Mammary epithelial cell (primary cell): ENCODE measurements around the gene CLEC16A.

ENCODE experiments used
- EZH2 ChIP-seq: IDR thresholded peaks from 2 replicates; pipeline ENCODE4 v1.6.1; 2012; ENCODE audit warnings: low read length, inconsistent platforms, borderline replicate concordance
- TF ChIP-seq, protein P1 (sequence below), 2 donors: IDR thresholded peaks in 1 of 2; conservative IDR thresholded peaks in 1 of 2; 2 replicates each; pipeline ENCODE4 v1.5.1; 2011 to 2012; ENCODE audit warnings: inconsistent platforms in 2 of 2, low read length in 2 of 2, mild to moderate bottlenecking in 2 of 2, control low read depth in 1 of 2, low read depth in 1 of 2; ENCODE audit not compliant: insufficient read depth in 1 of 2; ENCODE audit errors: extremely low read depth in 1 of 2

DNA sequence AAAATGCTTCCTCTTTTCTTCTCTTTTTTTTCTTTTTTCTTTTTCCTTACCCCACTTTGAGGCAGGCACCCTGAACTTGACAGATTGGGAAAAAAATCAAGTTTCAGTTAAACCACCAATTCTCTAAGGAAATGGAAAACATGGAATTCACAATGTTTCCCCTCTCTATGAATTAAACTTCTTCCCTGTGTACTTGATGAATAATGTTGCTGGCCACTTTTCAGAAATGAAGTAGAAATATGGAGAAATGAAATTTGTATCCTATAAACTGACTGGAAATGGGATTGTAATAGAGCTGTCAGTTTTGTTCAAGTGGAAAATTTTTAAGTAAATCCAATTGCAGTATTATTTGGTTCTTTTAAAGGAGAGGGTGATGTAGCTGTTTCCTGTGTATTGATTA is 129.8 kb downstream of the CLEC16A start:
- TF ChIP-seq, protein P1, sequence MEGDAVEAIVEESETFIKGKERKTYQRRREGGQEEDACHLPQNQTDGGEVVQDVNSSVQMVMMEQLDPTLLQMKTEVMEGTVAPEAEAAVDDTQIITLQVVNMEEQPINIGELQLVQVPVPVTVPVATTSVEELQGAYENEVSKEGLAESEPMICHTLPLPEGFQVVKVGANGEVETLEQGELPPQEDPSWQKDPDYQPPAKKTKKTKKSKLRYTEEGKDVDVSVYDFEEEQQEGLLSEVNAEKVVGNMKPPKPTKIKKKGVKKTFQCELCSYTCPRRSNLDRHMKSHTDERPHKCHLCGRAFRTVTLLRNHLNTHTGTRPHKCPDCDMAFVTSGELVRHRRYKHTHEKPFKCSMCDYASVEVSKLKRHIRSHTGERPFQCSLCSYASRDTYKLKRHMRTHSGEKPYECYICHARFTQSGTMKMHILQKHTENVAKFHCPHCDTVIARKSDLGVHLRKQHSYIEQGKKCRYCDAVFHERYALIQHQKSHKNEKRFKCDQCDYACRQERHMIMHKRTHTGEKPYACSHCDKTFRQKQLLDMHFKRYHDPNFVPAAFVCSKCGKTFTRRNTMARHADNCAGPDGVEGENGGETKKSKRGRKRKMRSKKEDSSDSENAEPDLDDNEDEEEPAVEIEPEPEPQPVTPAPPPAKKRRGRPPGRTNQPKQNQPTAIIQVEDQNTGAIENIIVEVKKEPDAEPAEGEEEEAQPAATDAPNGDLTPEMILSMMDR (conservative IDR thresholded peaks at IDR 0.05 in 1 of 2, IDR thresholded peaks at IDR 0.05 in 1 of 2; ENCODE audit: extremely low read depth in 1 of 2, insufficient read depth in 1 of 2, low read depth in 1 of 2, low read length in 2 of 2) = no peak
- no peak for TF ChIP-seq EZH2
